ENCODE results near the gene RILPL2.
"Not testable (repeated sequence)": the region's sequence is repeated elsewhere in the genome, so short reads cannot be mapped to it uniquely, and the experiment has no call there.

DNA sequence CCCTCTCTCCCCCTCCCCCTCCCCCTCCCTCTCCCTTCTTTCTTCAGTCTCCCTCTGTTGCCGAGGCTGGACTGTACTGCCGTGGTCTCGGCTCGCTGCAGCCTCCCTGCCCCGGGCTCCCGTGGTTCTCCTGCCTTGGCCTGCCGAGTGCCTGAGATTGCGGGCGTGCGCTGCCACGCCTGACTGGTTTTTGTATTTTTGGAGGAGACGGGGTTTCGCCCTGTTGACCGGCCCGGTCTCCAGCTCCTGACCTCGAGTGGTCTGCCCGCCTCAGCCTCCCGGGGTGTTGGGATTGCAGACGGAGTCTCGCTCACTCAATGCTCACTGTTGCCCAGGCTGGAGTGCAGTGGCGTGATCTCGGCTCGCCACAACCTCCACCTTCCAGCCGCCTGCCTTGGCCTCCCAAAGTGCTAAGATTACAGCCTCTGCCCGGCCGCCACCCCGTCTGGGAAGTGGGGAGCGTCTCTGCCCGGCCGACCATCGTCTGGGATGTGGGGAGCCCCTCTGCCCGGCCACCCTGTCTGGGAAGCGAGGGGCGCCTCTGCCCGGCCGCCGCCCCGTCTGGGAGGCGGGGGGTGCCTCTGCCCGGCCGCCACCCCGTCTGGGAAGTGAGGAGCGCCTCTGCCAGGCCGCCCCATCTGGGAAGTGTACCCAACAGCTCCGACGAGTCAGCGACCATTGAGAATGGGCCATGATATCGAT lies 64.7 kb downstream of the RILPL2 start:
- TF ChIP-seq, protein P1, sequence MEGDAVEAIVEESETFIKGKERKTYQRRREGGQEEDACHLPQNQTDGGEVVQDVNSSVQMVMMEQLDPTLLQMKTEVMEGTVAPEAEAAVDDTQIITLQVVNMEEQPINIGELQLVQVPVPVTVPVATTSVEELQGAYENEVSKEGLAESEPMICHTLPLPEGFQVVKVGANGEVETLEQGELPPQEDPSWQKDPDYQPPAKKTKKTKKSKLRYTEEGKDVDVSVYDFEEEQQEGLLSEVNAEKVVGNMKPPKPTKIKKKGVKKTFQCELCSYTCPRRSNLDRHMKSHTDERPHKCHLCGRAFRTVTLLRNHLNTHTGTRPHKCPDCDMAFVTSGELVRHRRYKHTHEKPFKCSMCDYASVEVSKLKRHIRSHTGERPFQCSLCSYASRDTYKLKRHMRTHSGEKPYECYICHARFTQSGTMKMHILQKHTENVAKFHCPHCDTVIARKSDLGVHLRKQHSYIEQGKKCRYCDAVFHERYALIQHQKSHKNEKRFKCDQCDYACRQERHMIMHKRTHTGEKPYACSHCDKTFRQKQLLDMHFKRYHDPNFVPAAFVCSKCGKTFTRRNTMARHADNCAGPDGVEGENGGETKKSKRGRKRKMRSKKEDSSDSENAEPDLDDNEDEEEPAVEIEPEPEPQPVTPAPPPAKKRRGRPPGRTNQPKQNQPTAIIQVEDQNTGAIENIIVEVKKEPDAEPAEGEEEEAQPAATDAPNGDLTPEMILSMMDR (IDR thresholded peaks at IDR 0.05): not testable (repeated sequence)
- not testable (repeated sequence) for TF ChIP-seq POLR2AphosphoS5 (IDR thresholded peaks at IDR 0.05); POLR2A (IDR thresholded peaks at IDR 0.05; ENCODE audit: low read depth); EP300 (IDR thresholded peaks at IDR 0.05)

All from esophagus muscularis mucosa (tissue), 4 donors.